SK-N-DZ (cell line): ENCODE measurements around the gene SERPINF2. TPM values are rescaled to one million over a fixed set of nuclear protein-coding genes. Genes with fewer than 3 reads are reported as not detected.
"Not testable (repeated sequence)": the region's sequence is repeated elsewhere in the genome, so short reads cannot be mapped to it uniquely, and the experiment has no call there.

Source experiments
- DNase-seq: peaks from one replicate; pipeline ENCODE4 v3.0.0-alpha.2; 2015; ENCODE audit warnings: low spot score
- polyA plus RNA-seq, 2 experiments: library from polyadenylated mRNA; depleted of rRNA; stranded (reverse); fragments of >200 nt; gene quantifications; 2 replicates each; pipeline ENCODE4 v1.2.3, GENCODE V29; 2014

Gene SERPINF2
- polyA plus RNA-seq (2014; cell fraction: cytosol; rRNA removed) = 0.32 and 0.53 TPM in 2 replicates
- polyA plus RNA-seq (2014; cell fraction: nucleus; rRNA removed) = 0.65 and 1.1 TPM in 2 replicates

GRCh38 chr17:1742371-1743087 lies at the start of gene SERPINF2:
Gene SERPINF2, plus strand, starts transcription at chr17:1742871. Its CDS starts 2,125 bp downstream, at chr17:1744996.
- peak; percentile 82 for DNase-seq

- no peak for DNase-seq
These were observed 49.3 kb upstream of the SERPINF2 start for GRCh38 chr17:1693339-1693738.

DNA sequence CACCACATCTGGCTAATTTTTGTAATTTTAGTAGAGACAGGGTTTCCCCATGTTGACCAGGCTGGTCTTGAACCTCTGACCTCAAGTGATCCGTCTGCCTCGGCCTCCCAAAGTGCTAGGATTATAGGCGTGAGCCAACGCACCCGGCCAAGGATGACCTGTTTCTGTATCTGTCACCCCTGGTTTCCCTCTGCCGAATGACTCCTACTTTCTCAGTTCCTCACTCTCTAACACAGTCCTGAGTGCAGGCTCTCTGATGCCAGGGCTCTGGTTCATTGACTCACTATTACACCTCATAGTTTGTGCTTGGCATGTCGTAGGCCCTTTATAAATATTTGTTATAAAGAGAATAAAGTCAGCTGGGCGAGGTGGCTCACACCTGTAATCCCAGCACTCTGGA lies 47.3 kb upstream of the SERPINF2 start:
- DNase-seq = no peak

DNA sequence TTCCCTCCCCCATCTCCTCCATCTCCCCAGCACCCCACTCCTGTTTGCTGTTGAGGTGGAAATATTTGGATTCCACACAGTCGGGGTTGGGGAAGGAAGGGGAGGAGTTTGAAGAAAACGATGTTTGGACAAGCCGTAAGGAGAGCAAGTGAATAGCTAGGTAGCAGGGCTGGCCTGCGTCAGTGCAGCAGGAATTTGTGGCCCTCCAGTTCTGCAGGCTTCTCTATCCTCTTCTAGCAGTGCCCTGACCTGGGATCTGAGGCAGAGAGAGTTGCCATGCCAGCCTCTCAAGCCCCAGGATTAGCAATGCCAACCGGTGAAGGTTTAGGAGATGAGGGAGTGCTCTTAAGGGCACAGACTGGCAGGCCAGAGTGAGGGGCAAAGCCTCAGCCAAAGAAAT lies 45.0 kb upstream of the SERPINF2 start:
- no peak for DNase-seq

DNA sequence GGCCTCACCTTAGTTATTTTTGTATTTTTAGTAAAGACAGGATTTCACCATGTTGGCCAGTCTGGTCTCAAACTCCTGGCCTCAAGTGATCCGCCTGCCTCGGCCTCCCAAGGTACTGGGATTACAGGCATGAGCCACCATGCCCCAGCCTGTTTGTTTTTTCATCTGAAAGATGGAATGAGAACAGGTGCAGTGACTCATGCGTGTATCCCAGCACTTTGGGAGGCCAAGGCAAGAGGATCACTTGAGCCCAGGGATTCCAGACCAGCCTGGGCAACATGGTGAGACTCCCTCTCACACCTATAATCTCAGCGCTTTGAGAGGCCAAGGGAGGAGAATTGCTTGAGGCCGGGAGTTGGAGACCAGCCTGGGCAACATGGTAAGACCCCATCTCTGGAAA lies 42.8 kb upstream of the SERPINF2 start:
- not testable (repeated sequence) for DNase-seq

- no peak for DNase-seq
These were observed 39.6 kb upstream of the SERPINF2 start for GRCh38 chr17:1703063-1703462.

GRCh38 chr17:1705004-1705403 lies 37.7 kb upstream of the SERPINF2 start:
- DNase-seq = no peak

GRCh38 chr17:1707107-1707506 lies 35.6 kb upstream of the SERPINF2 start:
- DNase-seq = no peak

GRCh38 chr17:1708791-1709346 lies 33.8 kb upstream of the SERPINF2 start:
- DNase-seq = not testable (repeated sequence)

DNA sequence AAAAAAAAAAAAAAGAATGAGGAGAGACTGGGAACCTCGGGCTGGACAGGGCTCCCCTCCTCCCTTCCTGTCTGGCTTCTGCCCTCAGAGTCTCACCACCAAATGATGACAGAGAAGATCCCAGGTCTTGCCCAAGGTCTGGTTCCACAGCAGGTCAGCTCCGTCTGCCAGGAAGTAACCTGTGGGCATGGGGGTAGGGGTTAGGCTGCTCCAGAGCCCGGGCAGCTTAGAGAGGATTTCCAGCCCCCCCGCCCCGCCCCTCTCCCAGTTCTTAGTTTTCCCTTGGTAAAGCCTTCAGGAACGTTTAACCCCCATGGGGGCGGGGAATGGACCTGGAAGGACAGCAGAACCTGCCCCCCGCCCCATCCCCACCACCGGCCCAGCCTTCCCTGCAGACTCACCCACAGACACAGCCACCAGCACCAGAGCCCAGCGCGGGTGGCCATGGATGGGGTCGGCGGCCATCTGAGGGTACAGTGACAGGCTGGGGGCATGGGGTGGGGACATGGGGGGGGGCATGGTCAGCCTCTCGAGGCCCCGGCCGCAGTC lies 33.2 kb upstream of the SERPINF2 start:
- DNase-seq = no peak

GRCh38 chr17:1709971-1710806 lies 32.5 kb upstream of the SERPINF2 start, which contains the start of gene TLCD2:
Gene TLCD2, minus strand, starts transcription at chr17:1710377. Its CDS starts 135 bp downstream, at chr17:1710242.
- no peak for DNase-seq

DNA sequence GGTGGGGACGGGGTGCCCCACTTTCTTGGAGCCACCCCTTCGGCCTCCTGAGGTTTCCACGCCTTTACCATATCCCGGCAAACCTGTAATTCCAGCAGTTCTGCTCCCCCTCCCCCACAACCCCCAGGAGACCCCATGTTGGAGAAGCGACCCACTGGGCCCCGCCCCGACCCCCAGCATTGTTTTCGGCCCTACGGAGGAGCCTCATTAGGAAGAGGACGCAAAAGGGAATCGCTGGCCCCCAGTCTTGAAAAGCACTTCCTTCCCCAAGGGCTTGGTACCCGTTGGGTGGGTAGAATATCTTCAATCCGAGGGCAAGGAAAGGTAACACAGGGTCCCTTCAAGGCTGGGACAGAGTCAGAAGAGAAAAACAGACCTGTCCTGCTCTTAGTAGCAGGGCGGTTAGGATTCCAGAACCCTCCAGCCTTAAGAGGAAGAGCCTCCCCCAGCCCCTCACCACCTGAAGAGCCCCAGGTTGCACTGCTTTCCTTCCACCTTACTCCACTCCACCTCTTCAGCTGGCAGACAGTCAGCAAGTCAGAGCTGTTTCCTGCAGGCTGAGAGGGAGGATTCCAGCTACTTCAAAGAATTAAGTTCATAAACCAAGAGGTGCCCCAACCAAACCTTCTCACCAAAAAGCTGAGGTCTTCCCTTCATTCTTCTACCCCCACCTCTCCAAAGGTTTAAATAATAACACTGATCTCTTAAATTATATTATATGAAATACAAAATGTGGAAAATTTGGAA lies 31.7 kb upstream of the SERPINF2 start:
- DNase-seq = no peak

GRCh38 chr17:1711804-1712203 lies 30.9 kb upstream of the SERPINF2 start:
- no peak for DNase-seq

GRCh38 chr17:1712271-1712670 lies 30.4 kb upstream of the SERPINF2 start:
- no peak for DNase-seq

GRCh38 chr17:1713160-1713877 lies 29.4 kb upstream of the SERPINF2 start:
- DNase-seq = no peak

DNA sequence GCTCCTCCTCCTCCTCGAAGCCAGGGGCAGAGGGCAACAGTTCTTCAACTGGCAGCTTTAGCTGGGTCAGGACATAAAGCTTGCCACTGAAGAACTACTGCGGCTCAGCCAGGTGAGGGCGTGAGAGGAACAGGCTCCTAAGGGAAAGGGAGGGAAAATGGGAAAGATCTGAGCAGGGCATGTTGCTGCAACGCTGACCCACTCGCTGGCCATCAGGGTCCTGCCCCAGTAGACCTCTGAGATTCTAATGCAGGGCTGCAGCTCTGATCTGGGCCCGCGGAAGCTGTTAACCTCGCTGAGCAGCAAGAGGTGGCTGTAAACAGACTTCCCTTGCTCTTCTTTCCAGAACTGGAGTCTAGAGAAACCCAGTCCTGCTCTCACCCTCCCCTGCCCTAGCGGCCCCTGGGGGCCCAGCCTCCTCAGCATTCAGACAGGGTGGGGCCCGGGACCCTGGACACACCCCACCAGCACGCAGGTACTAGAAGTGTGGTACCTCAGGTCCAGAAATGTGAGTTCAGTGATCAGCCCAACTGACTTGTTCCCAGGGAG lies 28.7 kb upstream of the SERPINF2 start:
- DNase-seq = peak; percentile 85

- peak; percentile 75 for DNase-seq
These were observed 28.2 kb upstream of the SERPINF2 start for GRCh38 chr17:1714427-1714979.

- DNase-seq = no peak
These were observed 27.5 kb upstream of the SERPINF2 start for GRCh38 chr17:1714980-1715802.

DNA sequence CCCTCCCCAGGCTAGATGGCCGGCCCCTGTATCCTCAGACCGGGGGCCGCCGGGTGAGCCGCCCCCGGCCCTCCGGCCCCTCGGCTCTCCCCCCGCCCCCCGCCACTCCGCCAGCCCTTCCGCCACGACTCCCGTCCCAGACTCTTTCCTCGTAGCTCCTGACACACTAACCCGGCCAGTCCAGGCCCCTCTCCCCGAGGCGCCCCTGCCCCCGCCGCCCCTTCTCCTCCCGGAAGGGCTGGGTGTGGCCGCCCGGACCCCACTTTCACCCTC lies 26.9 kb upstream of the SERPINF2 start:
- no peak for DNase-seq
